Left cardiac atrium (tissue), 4 donors: ENCODE measurements around the gene S100A12. TPM values are rescaled to one million over a fixed set of nuclear protein-coding genes. Genes with fewer than 3 reads are reported as not detected.
"Not testable (repeated sequence)": the region's sequence is repeated elsewhere in the genome, so short reads cannot be mapped to it uniquely, and the experiment has no call there.

Source experiments
- ATAC-seq, 2 donors: fragments of 200-7000 bp; cut with Tn5 transposase; one replicate each; pipeline ENCODE4 v1.9.1; 2020; ENCODE audit warnings: mild to moderate bottlenecking in 2 of 2, moderate library complexity in 2 of 2
- DNase-seq: peaks from one replicate; pipeline ENCODE4 v3.0.0-alpha.2; 2020
- intact Hi-C, 2 donors: fragments of 100-400 bp; cut with DNase I; formaldehyde crosslinking; loops; one replicate each; pipeline versions ENCODE4 v1.14.1 to v1.15.1; 2022 to 2023
- total RNA-seq, 2 donors: library from RNA; stranded (reverse); fragmentation: NEBNext Ultra II Directional; extraction: Animal tissue kit (Norgen Biotek cat#: 25700); gene quantifications; one replicate each; pipeline ENCODE4 v1.2.1, GENCODE V29; 2021
- donor health status: DM: no; HTN: yes; CAD: no.
- donor health status: DM: no; HTN: yes; CAD: no; lungs with severe emphysema.
- donor health status: DM: yes; HTN: yes; CAD: no.
- donor health status: Dilated cardiomyopathy.

S100A12 gene
- total RNA-seq, 2 donors from 2014 or later = 5.2 to 8.8 TPM

DNA sequence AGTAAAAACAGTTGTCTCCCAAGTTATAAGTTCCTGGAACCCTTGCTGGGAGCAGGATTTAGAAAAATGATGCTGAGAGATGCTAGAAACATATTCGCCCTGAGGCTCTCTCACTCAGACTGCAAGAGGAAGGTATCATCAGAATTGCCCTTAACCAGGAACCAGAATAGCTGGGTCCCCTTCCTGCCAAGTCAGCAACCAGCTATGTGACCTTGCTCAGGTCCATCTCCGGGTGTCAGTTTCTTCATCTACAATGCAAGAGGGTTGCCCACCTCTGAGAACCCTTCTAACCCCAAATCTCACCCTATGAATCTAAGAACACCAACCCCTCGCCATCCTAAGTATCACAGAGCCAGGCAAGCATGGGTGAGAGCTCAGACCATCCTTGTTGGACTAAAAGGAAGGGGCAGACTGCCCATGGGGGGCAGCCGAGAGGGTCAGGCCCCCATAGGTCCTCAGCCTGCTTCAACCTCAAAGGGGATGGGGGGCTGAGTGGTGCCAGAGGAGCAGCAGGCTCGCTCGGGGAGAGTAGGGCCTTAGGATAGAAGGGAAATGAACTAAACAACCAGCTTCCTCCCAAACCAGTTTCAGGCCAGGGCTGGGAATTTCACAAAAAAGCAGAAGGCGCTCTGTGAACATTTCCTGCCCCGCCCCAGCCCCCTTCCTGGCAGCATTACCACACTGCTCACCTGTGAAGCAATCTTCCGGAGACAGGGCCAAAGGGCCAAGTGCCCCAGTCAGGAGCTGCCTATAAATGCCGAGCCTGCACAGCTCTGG, 18.2 kb downstream of the S100A12 start:
- DNase-seq (peak; percentile 70), ATAC-seq (peak in 1 of 2 donors; percentile 73)
- intact Hi-C loops = no loop called here

DNA sequence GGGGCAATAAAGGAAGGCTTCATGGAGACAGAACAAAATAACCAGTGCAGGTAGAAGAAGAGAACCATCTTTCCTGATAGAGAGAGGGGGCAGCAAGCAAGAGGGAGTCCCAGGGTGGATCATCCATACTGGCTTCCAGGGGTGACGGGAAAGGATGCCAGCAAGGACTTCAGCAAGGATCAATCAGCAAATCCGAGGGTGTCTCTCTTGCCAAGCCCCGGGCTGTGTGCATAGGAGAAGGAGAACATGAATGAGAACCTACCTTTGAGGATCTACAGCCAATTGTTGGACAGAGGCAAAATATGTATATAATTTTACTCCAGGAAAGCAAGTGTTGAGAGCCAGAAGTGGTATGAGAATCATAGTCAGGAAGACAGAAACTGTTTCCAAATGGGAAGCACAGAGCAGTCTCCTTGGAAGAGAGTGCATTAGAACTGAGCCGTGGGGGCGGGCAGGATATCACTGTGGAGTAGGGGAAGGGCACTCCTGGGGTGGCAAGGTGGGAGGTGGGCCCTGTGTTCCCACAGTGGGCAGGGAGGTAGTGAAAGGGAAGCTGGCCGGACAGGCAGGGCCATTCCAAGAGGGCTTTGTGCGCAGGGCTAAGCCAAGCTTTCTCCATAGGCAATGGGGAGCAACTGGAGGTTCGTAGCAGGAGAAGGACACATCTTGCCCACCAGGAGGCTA, 18.9 kb downstream of the S100A12 start:
- intact Hi-C loops = no loop called here
- ATAC-seq = no peak

DNA sequence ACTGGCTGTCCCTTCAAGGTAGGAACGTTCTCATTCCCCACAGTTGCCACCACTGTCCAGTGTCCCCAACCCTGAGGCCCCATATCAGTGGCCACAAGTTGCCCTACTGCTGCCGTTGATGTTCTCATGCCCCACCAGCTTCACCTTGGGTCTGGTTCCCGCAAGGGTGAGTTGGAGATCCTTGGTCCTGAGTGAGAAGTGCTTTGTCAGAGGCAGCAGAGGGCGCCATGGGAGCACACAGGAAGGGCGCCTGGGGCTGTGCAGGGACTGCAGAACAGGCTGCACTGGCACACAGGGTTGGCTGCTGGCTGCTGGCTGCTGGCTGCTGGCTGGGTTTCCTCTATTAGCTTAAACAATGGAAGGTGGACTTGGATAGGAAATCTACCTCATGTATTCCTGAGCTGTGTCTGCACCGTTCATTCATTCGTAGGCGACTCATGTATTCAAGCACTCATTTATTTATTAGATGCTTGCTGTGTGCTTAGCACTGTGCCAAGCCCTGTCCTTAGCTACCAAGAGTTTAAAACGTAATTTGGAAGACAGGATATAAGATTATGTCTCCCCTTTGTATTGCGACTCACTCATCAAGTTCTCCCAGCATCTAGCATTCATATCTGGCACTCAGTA, 19.9 kb downstream of the S100A12 start:
- peak; percentile 60 for DNase-seq
- peak in 1 of 2 donors; percentile 75 for ATAC-seq
- intact Hi-C loops = no loop called here

More for the DNA sequence above, 18.9 kb downstream of the S100A12 start:
- DNase-seq = no peak

DNA sequence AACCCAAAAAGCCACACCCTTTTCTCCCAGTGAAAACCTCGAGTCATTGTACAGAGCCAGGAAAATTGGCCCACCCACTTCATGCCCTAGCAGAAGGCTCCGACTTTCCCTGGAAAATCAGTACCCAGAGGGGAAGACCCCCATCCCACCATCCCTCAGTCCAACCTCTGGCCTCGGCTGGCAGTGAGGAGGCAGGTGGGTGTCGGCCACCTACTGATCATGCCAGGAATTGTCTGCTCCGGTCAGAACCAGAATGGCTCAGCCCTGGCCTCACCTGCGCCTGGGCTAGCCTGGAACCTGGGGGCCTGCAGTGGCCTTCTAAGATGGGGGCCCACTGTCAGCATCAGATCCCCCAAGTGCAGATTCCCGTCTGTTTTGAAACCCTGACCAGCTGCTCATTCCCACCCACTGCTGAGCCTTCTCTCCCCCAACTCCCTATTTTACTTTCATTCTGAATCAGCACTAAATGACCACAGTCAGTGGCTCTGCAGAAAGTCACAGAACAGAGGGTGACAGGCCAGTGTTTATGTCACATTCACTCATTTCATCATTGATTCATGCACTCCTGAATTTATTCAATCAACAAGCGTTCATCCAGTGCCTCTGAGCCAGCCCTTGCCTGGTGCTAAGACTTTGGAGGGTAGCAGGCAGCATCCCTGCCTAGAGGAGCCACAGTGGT, 20.8 kb downstream of the S100A12 start:
- ATAC-seq (no peak), DNase-seq (no peak)
- intact Hi-C loops = loop anchor here (5.0 kb wide), 2 partner anchors 138 to 213 kb away; partner anchors contain the start of gene S100A2 (in 1 of the 2)

DNA sequence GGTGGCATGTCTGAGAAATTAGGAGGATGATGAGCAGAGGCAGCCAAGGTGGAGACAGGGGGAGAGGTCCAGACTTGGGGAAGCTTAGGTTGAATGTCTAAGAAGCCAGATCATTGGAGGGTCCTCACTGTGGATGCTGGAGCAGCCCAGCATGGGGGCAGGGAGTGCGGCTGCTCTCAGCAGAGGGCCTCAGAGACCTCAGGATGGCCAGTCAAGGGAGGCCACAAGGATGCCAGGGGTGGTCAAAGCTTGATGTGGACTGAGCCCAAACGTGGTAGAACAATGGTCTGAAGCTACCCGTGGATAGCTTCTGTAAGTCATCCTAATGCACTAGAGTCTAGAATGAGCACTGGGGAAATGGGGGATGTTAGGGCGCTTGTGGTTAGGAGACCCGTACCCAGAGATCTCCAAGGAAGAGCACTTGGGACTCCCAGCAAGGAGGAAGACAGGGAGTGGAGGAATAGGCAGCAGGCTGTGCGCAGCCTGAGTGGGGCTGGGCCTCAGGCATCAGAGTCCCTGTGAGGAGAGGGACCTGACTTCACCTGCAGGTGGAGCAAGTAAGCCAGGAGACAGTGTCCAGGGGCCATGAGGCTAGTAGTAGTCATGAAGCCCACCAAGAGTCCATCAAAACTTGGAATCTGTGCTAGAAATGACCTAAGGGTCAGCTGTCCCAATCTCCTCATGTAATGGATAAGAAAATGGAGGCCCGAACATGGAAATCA, 22.0 kb downstream of the S100A12 start:
- ATAC-seq = peak in 1 of 2 donors; percentile 5
- no peak for DNase-seq
- intact Hi-C loops = loop anchor here (5.0 kb wide), 2 partner anchors 139 to 214 kb away; partner anchors contain the start of gene S100A2 (in 1 of the 2)

DNA sequence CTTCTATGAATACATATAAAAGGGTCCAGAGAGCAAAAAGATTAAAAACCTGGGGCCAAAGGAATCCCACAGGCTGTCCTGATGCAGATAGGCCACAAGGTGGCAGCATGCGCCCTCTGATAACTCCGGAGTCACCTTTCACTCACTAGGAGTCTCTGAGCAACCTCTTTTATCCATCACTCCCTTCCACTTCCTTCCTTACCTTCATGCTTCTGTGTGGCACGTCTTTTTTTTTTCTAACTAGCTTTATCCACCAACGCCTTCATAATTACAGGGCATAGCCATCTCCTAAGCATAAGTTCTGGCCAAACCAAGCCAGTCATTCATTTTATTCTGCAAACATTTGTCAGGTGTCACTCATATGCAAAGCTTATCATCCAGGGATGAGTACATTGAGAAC, 22.9 kb downstream of the S100A12 start:
- ATAC-seq = peak; percentile 75 to 82
- intact Hi-C loops = loop anchor here (1.0 to 5.0 kb wide), 3 partner anchors 140 to 215 kb away; partner anchors contain the start of gene S100A2 (in 1 of the 2)
- peak; percentile 72 for DNase-seq

DNA sequence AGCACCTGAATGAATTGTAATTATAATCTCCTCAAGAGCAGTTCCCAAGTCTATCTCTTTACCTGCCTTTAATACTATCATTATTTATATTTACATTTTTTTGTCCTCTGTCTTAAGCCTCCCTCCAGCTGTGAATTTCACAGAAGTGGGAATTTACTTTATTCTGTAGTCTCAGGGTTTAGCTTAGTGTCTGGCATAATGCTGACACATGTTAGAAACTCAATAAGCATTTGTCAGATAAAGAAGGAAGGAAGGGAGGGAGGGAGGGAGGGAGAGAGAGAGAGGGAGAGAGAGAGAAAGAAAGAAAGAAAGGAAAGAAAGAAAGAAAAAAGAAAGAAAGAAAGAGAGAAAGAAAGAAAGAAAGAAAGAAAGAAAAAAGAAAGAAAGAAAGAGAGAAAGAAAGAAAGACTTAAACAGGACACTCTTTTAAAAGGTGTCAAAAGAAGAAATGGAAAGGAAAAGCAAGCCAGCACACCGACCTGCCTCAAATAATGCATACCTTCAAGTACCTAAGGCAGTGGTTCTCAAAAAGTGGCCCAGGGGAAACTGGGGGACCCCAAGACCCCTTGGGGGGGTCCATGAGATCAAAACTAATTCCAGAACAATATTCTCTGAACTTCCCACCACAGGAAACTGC, 25.0 kb downstream of the S100A12 start:
- ATAC-seq = no peak
- intact Hi-C loops = loop anchor here (5.0 kb wide), 2 partner anchors 142 to 217 kb away; partner anchors contain the start of gene S100A2 (in 1 of the 2)
- no peak for DNase-seq

DNA sequence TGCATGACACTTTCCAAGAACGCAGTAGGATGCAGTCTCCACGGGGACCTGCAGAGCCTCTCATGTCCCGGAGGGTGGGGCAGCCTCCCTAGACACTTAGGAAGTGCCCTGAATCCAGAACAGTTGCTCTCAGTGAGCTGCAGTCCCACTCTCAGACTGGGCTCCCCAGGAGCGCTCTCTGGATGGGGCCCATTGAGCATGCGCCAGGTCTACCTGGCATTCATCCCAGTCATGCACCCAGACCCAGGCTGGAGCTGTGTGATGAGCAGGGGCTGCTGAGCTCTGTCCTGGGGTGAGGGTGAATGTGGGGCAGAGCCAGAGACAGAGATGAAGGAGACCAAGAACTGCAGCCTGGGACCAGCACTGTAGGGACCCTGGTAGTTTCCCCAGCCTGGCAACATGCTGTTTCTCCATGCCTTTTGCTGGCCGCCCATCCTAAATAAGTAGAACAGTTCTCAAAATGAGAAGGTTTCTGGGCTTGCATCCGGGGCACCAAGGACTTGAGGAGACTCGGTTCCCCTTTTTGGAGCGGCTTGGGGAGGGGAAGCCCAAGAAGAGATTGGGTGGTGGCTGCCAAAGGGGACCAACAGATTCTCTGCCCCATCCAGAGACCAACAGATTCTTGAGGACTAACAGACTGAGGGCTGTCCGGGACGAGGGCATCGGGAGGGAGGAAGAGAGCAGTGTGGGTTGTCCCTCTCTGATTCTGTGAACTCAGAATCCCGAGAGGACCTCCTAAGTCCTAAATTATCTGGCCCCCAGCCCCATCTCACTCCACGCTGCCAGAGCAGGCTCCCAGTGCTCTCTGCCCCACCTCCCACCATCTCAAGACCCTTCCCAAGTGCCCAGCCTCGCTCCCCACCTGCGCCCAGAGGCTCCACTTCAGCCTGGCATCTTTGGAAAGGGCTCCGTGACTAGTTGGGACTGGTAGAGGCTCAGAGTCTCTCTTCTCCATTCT, 25.8 kb downstream of the S100A12 start:
- ATAC-seq = no peak
- no peak for DNase-seq
- intact Hi-C loops = loop anchor here (5.0 kb wide), 2 partner anchors 143 to 218 kb away; partner anchors contain the start of gene S100A2 (in 1 of the 2)

DNA sequence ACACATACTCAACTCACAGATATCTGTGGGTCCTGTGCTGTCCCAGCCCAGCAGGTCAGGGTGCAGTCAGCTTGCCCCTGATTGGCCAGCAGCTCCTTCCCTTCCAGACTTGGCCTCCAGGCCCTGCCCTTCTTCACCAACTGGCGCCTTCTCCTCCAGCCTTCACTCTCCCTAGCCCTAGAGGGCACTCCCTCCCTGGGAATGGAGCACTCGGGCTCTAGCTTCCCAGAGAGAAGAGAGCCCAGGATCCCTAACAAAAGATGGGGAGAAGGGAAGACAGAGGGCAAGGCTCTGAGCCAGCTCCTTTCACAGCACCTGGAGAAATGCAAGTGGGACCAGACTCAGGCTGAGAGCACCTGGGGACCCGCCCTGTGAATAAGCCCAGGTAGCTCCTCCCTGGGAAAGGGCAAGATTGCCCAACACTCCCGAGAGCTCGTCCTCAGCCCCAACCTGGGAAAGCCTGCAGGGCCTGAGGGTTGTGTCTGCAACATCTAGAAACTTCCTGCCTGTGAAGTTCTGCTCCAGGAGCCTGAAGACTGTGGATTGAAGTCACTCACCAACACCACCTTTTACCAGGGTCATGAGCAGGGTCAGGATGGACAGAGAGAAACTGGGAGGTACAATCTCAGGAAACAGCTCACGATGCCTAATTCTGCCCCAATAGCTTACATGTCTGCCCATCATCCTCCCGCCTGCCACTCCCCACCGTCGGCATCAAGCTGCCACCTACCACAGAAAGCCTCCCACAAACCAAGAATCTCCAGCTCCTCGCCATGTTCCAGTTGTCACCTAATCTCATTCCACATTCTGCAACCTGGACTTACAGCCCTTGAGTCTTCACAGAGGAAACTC, 26.7 kb downstream of the S100A12 start, which contains the start of gene PGLYRP4:
Gene PGLYRP4 (minus strand): TSS at position 331 of the 852 bp plus-strand sequence. CDS start 909 bp downstream, outside the sequence.
- DNase-seq (no peak), ATAC-seq (no peak)
- intact Hi-C loops = no loop called here

DNA sequence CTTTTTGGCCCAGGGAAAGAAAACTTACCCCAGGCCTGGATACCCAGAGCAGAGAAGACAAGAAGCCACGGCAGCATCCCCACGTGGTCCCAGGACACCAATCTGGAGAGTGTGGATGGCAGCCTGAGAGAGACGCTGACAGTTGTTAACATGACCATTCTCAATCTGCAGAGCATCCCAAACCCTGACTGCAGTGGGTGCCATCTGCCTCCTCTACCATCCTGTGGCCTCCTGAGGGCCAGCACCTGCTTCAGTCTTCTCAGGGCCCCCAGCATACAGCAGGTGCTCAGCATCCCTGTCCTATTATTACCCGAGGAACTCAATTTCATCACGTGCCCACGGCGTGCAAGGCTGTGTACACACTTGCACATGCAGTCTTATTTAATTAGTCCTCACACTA, 27.6 kb downstream of the S100A12 start:
- ATAC-seq (no peak), DNase-seq (no peak)
- intact Hi-C loops = no loop called here

DNA sequence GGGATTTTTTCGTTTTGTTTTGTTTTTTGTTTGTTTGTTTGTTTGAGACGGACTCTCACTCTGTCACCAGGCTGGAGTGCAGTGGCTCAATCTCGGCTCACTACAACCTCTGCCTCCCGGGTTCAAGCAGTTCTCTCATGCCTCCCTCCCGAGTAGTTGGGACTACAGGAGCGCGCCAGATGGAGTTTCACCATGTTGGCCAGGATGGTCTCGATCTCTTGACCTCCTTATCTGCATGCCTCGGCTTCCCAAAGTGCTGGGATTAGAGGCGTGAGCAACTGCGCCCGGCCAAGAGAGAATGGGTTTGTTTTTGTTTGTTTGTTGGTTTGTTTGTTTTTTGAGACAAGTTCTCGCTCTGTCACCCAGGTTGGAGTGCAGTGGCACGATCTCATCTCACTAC, 28.4 kb downstream of the S100A12 start:
- intact Hi-C loops, ATAC-seq, DNase-seq: not testable (repeated sequence)

DNA sequence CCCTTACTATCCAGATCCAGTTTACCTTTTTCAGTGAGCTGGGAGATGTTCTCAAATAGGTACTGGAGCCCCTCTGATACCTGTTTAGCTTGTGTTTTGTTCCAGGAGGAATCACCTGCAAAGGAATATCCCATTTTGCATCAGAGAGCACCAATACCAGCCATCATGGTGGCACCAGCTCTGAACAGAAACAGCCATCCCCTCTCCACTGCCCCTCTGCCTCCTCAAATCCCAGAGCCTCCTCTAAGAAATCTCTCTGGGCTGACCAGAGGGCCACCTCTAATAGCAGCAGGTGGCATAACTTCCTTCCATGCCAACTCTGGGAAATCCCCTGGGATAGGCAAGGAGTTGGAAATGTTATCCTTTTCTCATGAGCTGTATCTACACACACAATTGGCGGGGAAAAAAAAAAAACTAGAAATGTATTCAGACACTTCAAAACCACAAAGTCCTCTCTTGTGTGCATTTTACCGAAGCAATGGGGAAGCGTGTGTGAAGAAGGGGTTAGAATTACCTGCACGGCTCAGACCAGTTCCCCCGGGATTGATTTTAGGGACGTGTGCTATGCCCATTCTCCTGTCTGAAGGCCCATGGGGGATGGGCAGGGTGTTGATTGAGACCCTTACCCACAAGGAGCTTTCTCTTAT, 29.2 kb downstream of the S100A12 start:
- ATAC-seq (no peak), DNase-seq (no peak)
- intact Hi-C loops = no loop called here

DNA sequence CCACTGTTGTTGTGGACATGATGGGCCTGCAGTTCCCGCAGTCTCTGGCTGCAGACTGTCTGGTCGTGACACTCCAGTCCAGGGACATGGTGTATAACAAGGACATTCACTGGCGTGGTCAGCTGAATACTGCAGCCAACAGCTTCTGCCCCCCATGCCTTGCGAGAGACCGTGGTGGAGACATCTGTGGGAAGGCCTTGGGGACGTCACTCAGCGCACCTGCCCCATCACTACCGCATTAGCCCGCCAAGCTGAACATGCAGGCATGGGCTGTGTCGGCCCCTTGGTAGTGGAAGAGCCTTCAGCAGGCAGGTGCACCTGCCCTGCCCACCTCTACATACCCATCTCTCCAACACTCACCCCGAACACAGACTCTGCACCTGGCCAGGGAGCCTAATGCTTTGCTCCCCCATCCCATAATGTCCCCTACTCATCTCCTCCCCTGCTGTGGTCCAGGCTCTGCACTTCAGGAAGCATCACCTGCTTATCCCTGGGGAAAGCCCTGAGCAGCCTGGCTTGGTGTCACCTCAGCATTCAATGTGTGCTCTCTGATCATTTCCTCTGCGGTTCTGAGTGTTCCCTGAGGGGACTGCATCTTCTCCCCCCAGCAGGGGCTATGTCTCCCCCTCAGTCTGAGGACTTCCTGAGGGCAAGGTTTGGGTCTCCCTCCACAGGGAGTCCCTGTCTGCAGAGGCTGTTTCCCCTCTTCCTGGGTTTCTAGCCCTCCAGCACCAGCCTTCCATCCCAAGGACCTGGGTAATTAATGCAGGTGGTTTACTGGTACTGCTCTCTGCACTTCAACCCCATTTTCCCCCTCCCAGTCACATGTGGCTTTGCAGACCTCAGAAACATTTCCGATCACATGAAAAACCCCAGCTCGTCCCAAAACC, 30.0 kb downstream of the S100A12 start:
- ATAC-seq (no peak), DNase-seq (no peak)
- intact Hi-C loops = no loop called here

DNA sequence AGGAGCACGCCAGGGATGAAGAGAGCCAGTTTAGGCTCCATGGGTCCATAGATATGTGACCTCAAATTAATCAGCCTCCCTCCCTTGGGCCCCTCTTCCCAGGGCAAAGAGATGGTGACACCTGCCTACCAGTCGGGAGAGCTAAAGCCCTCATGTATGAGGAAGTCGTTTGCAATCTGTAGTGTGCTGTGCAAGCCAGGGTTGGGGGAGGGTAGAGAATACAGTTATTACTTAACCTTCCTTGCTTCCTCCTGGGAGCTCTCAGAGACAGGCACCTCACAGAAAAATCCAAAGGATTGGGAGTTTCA, 30.7 kb downstream of the S100A12 start:
- DNase-seq (no peak), ATAC-seq (peak in 1 of 2 donors; percentile 15)
- intact Hi-C loops = no loop called here
